ENCODE results near the gene BUB1B.
"Not testable (repeated sequence)": the region's sequence is repeated elsewhere in the genome, so short reads cannot be mapped to it uniquely, and the experiment has no call there.

Gene BUB1B

GRCh38 chr15:40130799-40131502 is 29.9 kb upstream of the BUB1B start:
- no peak for DNase-seq (ENCODE audit: low read depth)
- no peak overlapping the region for H3K4me3 ChIP-seq (ENCODE audit: control insufficient read depth, low read depth, low read length)
- no peak for TF ChIP-seq CTCF (IDR thresholded peaks at IDR 0.05; ENCODE audit: control insufficient read depth, insufficient read depth, low read depth, low read length, missing control alignments)

GRCh38 chr15:40133544-40133943 is 27.3 kb upstream of the BUB1B start:
- no peak for DNase-seq (ENCODE audit: low read depth)
- H3K4me3 ChIP-seq (ENCODE audit: control insufficient read depth, low read depth, low read length): no peak overlapping the region
- TF ChIP-seq CTCF (IDR thresholded peaks at IDR 0.05; ENCODE audit: control insufficient read depth, insufficient read depth, low read depth, low read length, missing control alignments): no peak

GRCh38 chr15:40134885-40135284 is 26.0 kb upstream of the BUB1B start:
- no peak for DNase-seq (ENCODE audit: low read depth)
- no peak for TF ChIP-seq CTCF (IDR thresholded peaks at IDR 0.05; ENCODE audit: control insufficient read depth, insufficient read depth, low read depth, low read length, missing control alignments)
- H3K4me3 ChIP-seq (ENCODE audit: control insufficient read depth, low read depth, low read length): no peak overlapping the region

GRCh38 chr15:40135846-40136450 is 24.9 kb upstream of the BUB1B start:
- not testable (repeated sequence) for DNase-seq (ENCODE audit: low read depth); H3K4me3 ChIP-seq (ENCODE audit: control insufficient read depth, low read depth, low read length)

- no peak for DNase-seq (ENCODE audit: low read depth)
- TF ChIP-seq CTCF (IDR thresholded peaks at IDR 0.05; ENCODE audit: control insufficient read depth, insufficient read depth, low read depth, low read length, missing control alignments): no peak
- H3K4me3 ChIP-seq (ENCODE audit: control insufficient read depth, low read depth, low read length): no peak overlapping the region
Observed at GRCh38 chr15:40136470-40137302, 24.2 kb upstream of the BUB1B start.

- TF ChIP-seq CTCF (IDR thresholded peaks at IDR 0.05; ENCODE audit: control insufficient read depth, insufficient read depth, low read depth, low read length, missing control alignments): no peak
- DNase-seq (ENCODE audit: low read depth): no peak
- H3K4me3 ChIP-seq (ENCODE audit: control insufficient read depth, low read depth, low read length): no peak overlapping the region
Observed at GRCh38 chr15:40137303-40138200, 23.3 kb upstream of the BUB1B start.

GRCh38 chr15:40138201-40138570 is 22.7 kb upstream of the BUB1B start:
- not testable (repeated sequence) for DNase-seq (ENCODE audit: low read depth); H3K4me3 ChIP-seq (ENCODE audit: control insufficient read depth, low read depth, low read length)

All from AG09309 (cell line).